ENCODE measurements around the gene HGFAC.
"Not testable (repeated sequence)": the region's sequence is repeated elsewhere in the genome, so short reads cannot be mapped to it uniquely, and the experiment has no call there.

Gene HGFAC

DNA sequence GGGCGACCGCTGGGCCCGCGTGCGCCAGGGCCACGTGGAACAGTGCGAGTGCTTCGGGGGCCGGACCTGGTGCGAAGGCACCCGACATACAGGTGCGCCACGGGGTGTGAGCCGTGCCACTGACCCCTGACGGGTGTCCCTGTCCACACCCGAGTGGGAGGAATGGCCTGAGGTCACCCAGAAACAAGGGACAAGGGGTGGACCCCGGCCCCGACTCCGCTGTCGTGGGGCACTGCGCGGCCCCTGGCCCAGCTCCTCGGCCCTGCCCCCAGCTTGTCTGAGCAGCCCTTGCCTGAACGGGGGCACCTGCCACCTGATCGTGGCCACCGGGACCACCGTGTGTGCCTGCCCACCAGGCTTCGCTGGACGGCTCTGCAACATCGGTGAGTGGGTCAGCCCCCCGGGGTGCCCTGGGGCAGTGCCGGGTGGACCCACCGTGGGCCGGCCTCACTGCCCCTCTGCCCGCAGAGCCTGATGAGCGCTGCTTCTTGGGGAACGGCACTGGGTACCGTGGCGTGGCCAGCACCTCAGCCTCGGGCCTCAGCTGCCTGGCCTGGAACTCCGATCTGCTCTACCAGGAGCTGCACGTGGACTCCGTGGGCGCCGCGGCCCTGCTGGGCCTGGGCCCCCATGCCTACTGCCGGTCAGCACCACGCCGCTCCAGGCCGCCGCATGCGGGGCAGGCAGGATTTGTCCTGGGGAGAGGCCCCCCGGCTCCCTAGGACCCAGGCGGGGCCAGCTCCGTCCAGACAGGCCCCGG lies 2.8 kb downstream of the HGFAC start:
- no peak for DNase-seq

DNA sequence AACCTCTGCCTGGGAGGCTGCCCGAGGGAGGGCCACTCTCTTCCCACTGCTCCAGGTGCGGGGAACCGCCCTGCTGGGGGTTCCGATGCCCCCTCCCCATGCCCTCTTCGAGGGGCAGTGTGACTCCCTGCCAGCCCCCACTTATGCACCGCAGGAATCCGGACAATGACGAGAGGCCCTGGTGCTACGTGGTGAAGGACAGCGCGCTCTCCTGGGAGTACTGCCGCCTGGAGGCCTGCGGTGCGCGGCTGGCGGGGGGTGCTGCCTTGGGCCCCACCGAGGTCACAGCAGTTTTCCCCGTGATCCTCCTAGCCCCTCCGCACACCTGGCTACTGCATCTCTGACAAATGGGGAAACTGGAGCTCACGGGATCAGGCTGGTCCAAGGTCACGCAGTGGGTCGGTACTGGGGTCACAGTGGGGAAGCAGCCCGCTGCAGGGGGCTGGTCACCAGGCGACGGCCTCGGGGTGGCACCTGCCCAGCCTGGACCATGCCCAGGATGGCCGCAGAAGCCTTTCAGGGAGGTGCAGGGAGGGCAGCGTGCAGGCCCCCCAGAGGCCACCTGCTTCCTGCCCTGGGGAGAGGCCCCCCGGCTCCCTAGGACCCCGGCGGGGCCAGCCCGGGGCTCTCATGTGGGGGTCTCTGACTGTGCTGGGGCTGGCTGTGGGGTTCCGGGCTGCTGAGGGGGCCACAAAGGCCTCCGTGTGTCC lies 3.5 kb downstream of the HGFAC start:
- no peak for DNase-seq

DNA sequence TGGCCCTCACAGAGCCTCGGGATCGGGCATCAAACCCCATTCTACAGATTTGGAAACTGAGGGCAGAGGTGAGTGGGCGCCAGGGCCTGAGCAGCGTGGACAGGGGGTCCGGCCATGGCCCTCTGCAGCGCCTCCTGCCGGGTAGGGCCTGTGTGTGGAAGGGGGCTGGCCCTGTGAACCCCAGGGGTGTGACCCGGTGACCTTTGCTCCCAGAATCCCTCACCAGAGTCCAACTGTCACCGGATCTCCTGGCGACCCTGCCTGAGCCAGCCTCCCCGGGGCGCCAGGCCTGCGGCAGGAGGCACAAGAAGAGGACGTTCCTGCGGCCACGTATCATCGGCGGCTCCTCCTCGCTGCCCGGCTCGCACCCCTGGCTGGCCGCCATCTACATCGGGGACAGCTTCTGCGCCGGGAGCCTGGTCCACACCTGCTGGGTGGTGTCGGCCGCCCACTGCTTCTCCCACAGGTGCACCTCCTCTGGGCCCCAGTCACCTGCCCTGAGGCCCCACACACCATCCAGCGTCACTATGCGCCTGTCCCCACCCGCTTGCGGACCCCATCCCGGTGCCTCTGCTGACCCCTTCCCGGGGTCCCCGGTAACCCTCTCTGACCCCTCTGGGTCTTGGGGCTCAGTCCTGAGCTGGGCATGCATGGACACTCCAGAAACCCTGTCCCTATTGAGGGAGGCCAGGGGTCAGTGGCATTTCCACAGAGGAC lies 4.2 kb downstream of the HGFAC start:
- no peak for DNase-seq

DNA sequence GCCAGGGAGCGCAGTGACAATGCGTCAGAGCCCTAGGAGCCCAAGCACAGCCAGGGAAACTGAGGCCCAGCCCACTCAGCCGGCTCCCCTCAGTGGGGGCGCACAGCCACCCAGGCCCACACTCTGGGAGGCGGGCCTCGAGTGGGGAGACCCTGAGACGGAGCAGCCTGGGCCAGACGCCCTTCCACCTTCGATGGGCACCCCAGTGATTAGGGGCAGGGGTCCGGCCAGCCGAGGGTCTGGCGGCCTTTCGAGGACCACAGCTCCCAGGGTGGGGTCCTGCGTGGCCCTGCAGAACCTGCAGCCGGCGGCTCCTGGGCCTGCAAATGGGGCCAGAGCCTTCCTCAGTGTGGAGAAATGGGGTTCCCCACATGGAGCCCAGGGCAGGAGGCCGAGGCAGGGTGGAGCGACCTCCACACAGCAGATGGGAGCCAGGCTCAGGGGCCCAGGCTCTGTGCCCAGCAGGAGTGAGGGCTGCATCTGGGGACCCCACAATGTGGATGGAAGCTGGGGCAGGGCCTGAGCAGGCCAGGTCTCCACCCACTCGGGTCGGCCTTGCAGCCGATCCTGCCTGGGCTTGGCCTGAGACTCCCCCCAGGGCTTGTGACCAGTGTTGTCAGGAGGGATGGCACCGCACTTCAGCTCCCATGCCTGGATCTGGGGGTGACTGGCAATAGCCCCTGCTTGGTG lies 5.0 kb downstream of the HGFAC start:
- no peak for DNase-seq

DNA sequence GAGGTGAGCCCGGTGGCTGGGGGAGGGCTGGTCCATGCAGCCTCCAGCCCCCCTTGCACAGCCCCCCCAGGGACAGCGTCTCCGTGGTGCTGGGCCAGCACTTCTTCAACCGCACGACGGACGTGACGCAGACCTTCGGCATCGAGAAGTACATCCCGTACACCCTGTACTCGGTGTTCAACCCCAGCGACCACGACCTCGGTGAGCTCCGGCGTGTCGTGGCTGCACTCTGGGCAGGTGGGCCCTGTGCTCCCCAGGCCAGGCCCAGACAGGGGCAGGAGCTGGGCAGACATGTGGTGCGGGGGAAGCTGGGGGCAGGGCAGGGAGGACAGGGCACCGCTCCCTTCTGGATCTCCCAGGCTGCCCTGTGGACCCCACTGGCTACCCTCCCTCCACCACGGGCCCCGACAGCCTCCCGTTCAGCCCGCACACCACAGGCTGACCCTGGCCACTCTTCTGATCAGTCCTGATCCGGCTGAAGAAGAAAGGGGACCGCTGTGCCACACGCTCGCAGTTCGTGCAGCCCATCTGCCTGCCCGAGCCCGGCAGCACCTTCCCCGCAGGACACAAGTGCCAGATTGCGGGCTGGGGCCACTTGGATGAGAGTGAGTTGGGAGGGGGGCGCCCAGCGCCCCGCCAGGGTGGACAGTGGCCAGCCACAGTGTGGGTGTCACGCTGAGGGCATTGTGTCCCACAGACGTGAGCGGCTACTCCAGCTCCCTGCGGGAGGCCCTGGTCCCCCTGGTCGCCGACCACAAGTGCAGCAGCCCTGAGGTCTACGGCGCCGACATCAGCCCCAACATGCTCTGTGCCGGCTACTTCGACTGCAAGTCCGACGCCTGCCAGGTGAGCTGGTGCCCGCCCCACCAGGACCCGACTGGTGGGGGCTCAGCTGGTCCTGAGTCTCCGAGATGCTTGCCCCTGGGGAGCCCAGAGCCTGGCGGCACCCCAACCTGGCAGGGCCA lies 5.9 kb downstream of the HGFAC start:
- no peak for DNase-seq

DNA sequence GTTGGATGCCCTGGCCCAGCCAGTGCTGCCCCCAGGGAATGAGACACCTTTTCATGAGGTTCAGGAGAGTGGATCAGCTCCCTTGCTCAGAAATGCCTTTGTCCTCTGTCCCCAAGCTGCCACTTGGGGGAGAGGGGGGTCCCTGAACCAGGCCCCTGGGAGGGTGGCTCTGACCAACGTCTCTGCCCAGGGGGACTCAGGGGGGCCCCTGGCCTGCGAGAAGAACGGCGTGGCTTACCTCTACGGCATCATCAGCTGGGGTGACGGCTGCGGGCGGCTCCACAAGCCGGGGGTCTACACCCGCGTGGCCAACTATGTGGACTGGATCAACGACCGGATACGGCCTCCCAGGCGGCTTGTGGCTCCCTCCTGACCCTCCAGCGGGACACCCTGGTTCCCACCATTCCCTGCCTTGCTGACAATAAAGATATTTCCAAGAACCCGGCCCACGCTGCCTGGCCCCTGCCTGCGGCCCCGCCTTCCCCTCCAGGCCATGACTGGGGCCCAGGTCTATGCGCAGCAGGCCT lies 7.3 kb downstream of the HGFAC start:
- DNase-seq, result no peak

DNA sequence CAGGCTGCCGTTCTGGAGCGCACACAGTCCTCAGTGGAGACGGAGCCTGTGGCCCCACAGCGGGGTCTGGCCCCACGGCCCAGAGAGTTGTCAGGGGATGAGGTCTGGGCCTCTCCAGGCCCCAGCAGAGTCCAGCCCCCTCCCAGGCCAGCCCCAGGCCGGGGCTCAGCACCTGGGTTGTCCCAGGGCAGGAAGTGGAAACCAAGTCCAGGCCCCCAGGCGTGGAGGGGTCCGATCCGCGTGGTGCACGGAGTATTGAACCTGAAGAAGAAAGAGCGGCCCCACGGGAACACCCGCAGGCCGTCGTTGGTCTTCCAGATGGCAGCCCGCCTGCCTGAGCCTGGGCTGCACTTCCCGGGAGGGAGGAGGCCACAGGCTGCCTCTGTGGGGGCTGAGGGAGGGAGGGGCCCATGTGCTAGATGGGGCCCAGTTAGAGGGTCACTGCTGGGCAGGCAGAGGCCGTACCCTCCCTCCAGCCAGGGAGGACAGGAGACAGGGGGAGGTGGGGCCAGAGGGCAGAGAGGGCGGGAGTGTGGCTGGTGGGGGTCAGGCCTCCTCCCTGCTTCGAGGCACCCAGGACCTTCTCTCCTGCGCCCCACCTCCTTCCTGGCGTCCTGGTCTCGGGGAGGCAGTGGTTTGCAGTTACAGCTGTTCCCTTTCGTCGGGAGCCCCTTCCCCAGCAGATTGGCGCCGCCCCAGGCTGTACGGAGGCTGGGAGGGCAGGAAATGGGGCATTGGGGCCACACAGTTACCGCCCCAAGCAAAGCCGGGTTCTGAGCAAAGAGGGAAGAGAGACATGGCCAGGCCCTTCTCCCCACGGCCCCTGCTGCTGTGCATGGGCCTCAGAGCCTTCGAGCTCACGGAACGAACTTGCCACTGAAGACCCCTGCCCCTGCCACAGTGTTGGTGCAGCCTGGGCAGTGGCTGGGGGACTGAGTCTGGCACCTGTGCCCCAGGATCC lies 8.1 kb downstream of the HGFAC start:
- DNase-seq, result no peak

DNA sequence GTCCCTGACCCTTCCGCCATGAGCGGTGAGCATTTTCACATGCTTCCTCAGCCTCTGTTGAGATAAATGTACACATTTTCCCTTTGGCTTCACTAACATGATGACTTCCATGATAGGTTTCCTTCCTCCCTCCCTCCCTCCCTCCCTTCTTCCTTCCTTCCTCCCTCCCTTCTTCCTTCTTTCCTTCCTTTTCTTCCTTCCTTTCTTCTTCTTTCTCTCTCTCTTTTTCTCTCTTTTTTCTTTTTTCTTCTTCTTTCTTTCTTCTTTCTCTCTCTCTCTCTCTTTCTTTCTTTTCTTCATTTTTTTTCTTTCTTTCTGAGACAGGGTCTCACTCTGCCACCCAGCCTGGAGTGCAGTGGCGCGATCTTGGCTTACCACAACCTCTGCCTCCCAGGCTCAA lies 8.9 kb downstream of the HGFAC start:
- no peak for DNase-seq

DNA sequence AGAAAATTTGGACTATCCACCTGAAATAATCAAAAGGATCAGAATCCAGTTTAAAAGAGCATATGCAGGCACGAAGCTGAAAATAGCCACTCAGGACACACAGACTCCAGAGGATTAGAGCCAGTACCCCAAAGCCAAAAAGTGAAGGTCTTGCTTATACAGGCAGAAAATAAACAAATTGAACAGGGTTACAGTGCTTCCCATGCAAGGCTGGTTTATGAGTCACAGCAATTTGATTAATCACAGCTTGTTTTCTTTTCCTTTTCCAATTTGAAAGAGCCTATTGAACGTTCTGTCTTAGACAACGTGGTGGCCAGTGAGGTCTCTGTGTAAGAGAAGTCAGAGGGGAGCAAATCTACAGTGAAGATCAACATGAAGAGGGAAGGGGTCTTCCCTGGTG lies 10.2 kb downstream of the HGFAC start:
- DNase-seq, result no peak

DNA sequence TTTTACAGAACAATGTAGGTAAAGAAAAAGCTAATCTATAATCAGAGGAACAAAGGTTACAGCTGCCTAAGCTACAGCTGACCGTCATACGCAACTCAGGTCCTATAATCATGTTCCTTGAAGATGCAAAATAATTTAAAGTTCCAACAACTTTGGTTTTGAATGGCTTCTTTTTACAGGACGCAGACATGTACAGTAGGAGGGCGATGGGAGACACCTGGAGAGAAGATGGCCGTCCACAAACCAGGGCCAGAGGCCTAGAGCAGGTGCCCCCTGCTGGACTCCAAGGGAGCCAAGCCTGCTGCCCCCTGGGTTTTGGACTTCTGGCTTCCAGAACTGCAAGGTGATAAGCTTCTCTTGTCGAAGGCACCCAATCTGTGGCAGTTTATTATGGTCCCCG lies 10.6 kb downstream of the HGFAC start:
- DNase-seq, result no peak

DNA sequence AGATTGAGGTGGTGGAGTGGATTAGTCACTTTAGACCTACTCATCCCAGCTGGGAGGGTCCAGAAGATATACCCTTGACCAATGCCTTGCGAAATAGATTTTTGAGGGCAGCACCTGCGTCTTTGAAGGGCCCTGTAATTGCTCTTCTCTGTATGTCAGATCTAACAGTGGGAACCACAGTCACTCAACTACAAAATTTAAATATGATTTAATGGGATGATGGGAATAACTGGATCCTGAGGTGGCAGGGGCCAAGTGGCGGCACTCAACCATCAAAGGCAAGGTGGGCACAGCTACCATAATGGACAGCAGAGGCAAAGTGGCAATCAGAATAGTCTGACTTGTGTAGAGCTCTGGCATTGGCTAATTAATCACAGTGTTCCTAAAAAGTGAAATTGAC lies 13.8 kb downstream of the HGFAC start:
- DNase-seq, result not testable (repeated sequence)

DNA sequence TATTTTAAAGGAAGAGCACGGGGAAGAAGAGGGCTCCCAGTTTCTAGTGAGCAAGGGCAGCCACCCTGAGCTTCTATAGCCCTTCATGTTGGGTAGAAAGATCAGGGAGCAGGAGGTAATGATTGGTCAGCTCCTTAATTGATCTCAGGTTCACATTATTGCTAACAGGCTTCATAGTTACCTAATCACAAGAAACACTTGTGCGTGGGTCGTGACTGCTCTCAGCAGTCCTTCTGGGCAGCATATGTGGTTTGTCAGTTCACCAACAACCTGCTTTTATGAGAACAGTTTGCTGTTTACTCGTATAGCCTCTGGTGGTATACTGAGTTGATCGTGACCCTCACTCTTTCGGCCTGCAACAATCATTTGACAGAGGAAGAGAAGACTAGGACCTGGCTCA lies 16.6 kb downstream of the HGFAC start:
- DNase-seq, result no peak

DNA sequence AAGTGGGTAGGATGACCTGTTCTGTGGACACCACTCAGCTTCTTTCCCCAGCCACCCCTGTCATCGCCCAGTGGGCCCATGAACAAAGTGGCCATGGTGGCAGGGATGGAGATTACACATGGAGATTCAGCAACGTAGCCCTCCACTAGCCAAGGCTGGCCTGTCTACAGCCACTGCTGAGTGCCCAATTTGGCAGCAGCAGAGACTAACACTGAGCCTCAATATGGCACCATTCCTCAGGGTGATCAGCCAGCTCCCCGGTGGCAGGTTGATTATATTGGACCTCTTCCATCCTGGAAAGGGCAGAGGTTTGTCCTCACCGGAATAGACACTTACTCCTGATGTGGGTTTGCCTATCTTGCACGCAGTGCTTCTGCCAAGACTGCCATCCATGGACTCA lies 17.4 kb downstream of the HGFAC start:
- DNase-seq, result not testable (repeated sequence)

DNA sequence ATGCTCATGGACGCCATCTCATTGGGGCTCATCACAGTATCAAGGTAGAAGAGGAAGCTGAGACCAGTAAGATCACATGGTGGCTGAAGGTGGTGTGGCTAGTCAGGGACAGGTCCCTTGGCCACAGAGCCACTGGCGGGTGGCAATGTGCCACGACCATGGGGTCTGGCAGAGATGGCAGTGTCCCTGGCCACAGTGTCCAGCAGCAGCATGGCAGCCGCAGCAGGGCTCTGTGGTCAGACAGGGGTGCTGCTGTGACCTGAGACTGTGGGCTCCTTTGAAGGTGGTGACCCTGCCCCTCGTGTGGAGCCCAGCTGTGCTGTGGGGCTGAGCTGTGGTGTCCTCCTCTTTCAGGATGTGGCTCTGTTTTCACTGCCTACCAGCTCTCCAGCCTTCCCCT lies 19.2 kb downstream of the HGFAC start:
- DNase-seq, result no peak

DNA sequence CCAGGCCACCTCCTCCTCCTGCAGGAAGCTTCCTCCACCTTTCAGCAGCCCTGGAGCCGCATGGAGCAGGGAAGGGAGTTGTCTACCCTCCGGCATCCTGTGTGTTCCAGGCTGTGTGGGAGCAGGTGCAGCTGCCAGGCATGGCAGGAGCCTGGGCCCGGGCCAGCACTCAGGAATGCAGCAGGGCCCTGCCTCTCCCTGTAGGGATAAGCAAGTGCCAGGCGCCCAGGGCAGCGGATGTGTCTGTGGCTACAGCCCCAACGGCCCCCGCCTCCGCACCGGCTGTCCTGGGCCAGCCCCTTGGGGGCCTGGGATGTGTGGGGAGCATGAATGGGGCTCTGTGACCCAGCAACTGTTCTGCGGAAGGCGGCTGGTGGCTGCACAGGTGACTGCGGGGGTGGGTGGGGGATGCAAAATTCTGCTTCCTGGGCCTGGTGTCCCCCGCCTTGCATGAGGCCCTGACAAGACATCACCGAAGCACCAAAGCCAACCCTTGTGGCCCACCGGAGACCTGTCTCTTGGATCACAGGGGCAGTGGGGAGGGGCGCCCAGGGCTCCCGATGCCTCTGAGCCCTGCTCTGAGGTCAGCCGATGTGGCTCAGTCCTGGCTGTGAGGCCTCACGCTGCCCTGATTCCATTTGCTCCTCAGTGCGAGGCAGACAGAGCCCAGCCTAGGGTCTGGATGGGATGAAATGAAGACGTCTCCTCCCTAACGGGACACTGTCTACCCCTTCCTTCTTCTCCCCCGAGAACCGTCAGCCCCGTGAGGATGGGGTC lies 19.9 kb downstream of the HGFAC start:
- DNase-seq, result no peak

DNA sequence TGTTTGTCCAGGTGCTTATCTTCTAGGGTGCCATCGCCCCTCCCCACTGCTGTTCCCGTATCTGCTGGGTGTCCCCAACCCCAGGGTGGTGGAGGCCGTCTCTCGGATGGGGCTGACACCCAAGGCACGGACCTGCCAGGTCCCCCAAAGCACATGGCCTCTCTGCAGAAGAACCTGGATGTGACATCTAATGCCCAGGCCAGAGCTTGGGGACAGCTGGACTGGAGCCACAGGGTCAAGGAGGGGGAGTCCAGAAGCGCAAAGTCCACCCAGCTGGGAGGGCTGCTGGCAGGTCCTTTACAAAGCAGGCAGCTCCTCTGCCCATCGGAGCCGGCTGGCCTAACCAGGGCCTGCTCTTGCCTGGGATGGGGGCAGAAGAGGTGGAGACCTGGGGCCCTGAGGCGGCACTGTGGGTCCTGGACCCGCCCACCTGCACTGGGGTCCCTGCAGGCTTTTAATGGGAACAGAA lies 20.6 kb downstream of the HGFAC start:
- no peak for DNase-seq

DNA sequence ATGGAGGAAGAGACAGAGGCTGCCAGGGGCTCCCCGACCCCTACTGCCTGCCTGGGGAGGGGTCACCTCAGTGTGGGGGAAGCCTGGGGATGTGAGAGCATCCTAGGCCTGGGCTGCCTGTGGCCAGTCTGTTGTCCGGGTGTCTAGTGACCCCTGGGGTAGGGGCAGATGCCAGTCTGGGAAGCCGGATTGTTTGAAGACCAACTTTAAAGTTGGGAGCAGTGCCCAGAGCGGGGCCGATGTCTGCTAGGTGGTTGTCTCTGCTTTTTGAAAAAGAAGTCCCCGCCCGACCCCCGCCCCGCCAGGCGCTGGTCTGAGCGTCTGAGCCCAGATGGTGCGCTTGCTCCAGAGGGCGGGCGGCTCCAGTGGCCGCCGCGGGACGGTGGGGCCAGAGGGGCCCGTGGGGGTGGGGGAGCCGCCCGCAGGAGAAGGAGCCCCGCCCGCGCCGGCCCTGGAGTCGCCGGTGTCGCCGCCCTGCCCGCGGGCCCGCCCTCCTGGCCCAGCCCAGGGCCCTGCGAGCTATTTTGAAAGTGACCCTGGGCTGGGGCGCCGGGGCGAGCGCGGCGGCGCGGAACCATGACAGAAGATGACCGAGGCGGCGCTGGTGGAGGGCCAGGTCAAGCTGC lies 21.1 kb downstream of the HGFAC start, which contains the start of gene DOK7:
TSS of gene DOK7 (plus strand) at position 517 of the 626 bp plus-strand sequence. CDS start at position 587, 70 bp downstream.
- DNase-seq, result no peak

DNA sequence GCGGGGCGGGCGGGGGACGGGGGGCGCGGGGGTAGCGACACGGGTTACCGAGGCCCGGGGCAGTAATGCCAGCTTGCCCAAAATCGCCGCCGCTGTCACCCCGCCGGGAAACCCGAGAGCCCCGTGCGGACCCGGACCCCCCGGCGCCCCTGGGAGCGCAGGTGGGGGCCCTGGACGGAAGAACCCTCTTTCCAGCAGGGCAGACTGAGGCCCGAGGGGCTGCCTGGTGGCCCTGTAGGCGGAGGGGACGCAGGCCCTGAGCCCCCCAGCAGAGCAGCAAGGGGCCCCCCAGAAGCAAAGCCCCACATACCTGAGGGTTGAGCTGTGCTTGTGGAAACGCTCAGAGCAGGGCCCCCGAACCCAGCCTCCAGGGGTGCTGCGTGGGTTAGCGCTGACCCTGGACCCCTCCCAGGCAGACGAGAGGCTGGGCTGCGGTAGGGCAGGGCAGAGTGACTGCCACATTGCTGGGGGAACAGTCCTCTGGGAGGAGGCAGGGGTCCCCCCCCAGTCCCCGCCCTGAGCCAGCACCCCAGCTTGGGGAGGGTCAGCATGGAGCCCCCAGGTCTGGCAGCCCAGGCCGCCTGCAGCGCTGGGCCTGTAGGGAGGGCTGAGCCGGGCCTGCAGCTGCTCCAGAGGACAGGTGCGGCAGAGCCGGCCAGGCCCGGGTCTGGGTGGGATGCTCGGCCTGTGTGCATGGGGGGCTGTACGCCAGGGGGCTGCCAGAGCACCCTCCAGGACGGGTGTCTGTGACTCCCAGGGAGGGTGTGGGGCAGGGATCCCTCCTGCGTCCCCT lies 22.0 kb downstream of the HGFAC start:
- no peak for DNase-seq
